DOHH2 (cell line): ENCODE results near the gene CYTH4.

ENCODE experiments used
- H3F3A ChIP-seq: fragments of 200-600 bp; sonication (generic), shearing (Covaris generic); 2 replicates; pipeline ENCODE4 v1.6.0; 2016; ENCODE audit warnings: antibody characterized with exemption, mild to moderate bottlenecking; ENCODE audit not compliant: control insufficient read depth, insufficient read depth
- H3K27ac ChIP-seq: fragments of 200-600 bp; sonication (generic); 2 replicates; pipeline ENCODE4 v1.5.1; 2014; ENCODE audit warnings: low read depth, mild to moderate bottlenecking, low read length, moderate library complexity
- H3K27me3 ChIP-seq: fragments of 200-600 bp; sonication (generic); 2 replicates; pipeline ENCODE4 v1.6.1; 2014; ENCODE audit warnings: mild to moderate bottlenecking, low read length, mixed read lengths; ENCODE audit not compliant: control insufficient read depth
- H3K36me3 ChIP-seq: fragments of 200-600 bp; sonication (generic); 2 replicates; pipeline ENCODE4 v1.6.1; 2014; ENCODE audit warnings: mild to moderate bottlenecking, low read length, moderate library complexity, mixed read lengths; ENCODE audit not compliant: control insufficient read depth
- H3K4me1 ChIP-seq: fragments of 200-600 bp; sonication (generic); 2 replicates; pipeline ENCODE4 v1.6.1; 2014; ENCODE audit warnings: mild to moderate bottlenecking, low read length, mixed read lengths; ENCODE audit not compliant: control insufficient read depth
- H3K4me2 ChIP-seq: fragments of 200-600 bp; sonication (generic); 2 replicates; pipeline ENCODE4 v1.6.0; 2014; ENCODE audit warnings: mild to moderate bottlenecking, low read length, moderate library complexity
- H3K4me3 ChIP-seq: fragments of 200-600 bp; sonication (generic); 2 replicates; pipeline ENCODE4 v1.5.1; 2014; ENCODE audit warnings: mild to moderate bottlenecking, low read length, mixed read lengths
- H3K79me2 ChIP-seq: fragments of 200-600 bp; sonication (generic); 2 replicates; pipeline ENCODE4 v1.6.1; 2014; ENCODE audit warnings: mild to moderate bottlenecking, low read length, mixed read lengths; ENCODE audit not compliant: control insufficient read depth
- H3K9me2 ChIP-seq: fragments of 200-600 bp; sonication (generic); replicated peaks from 2 replicates; pipeline ENCODE4 v1.6.1; 2014; ENCODE audit warnings: mild to moderate bottlenecking, low read length, mixed read lengths; ENCODE audit not compliant: control insufficient read depth
- H3K9me3 ChIP-seq: fragments of 200-600 bp; sonication (generic); 2 replicates; pipeline ENCODE4 v1.6.1; 2014; ENCODE audit warnings: antibody characterized with exemption, low read length, mixed read lengths; ENCODE audit not compliant: control insufficient read depth, insufficient read depth
- H4K20me1 ChIP-seq: fragments of 200-600 bp; sonication (generic); 2 replicates; pipeline ENCODE4 v1.6.0; 2014; ENCODE audit warnings: low read depth, mild to moderate bottlenecking, antibody characterized with exemption, low read length, moderate library complexity; ENCODE audit not compliant: control insufficient read depth, insufficient read depth
- CTCF ChIP-seq: fragments of 200-600 bp; sonication (generic); IDR thresholded peaks from one replicate; pipeline ENCODE4 v1.5.1; 2014; ENCODE audit warnings: antibody characterized with exemption, mild to moderate bottlenecking, low read depth, low read length; ENCODE audit not compliant: poor library complexity, severe bottlenecking
- EZH2phosphoT487 ChIP-seq: fragments of 200-600 bp; sonication (generic); IDR thresholded peaks from 2 replicates; pipeline ENCODE4 v1.6.1; 2017; ENCODE audit warnings: borderline replicate concordance, mild to moderate bottlenecking, antibody characterized with exemption, low read length, moderate library complexity, mixed read lengths

The CYTH4 gene

GRCh38 chr22:37274380-37274862 is 7.9 kb upstream of the CYTH4 start:
- H3K27ac ChIP-seq = peak overlapping the region; percentile 66
- H3K4me1 ChIP-seq = peaks cover 81% of the 10 kb centered on the region
- H3K9me3 ChIP-seq = no peaks in the 10 kb centered on the region
- H3K79me2 ChIP-seq = no peaks in the 10 kb centered on the region
- H3K9me2 ChIP-seq = no peaks in the 10 kb centered on the region
- peak overlapping the region; percentile 63 for H3K4me2 ChIP-seq
- H3F3A ChIP-seq = peaks cover 9% of the 10 kb centered on the region
- H3K4me3 ChIP-seq = peak overlapping the region; percentile 39
- H3K36me3 ChIP-seq = no peaks in the 10 kb centered on the region
- no peaks in the 10 kb centered on the region for H3K27me3 ChIP-seq
- H4K20me1 ChIP-seq = no peaks in the 10 kb centered on the region
- no peak for TF ChIP-seq EZH2phosphoT487

GRCh38 chr22:37275134-37275533 is 7.2 kb upstream of the CYTH4 start:
- Histone ChIP-seq H3K9me3 (no peaks in the 10 kb centered on the region), H3K79me2 (no peaks in the 10 kb centered on the region), H4K20me1 (no peaks in the 10 kb centered on the region), H3K4me3 (peak overlapping the region; percentile 39), H3F3A (peaks cover 5% of the 10 kb centered on the region), H3K27ac (peak overlapping the region; percentile 66), H3K27me3 (no peaks in the 10 kb centered on the region), H3K4me1 (peaks cover 78% of the 10 kb centered on the region), H3K9me2 (no peaks in the 10 kb centered on the region), H3K4me2 (peak overlapping the region; percentile 63), H3K36me3 (no peaks in the 10 kb centered on the region)
- TF ChIP-seq EZH2phosphoT487 (no peak), CTCF (no peak)

GRCh38 chr22:37275622-37276021 is 6.7 kb upstream of the CYTH4 start:
- H3K27me3 ChIP-seq = no peaks in the 10 kb centered on the region
- H3K27ac ChIP-seq = no peak overlapping the region
- TF ChIP-seq EZH2phosphoT487 (no peak), CTCF (no peak)
- H3K36me3 ChIP-seq = no peaks in the 10 kb centered on the region
- H3K9me2 ChIP-seq = no peaks in the 10 kb centered on the region
- peaks cover 75% of the 10 kb centered on the region for H3K4me1 ChIP-seq
- no peaks in the 10 kb centered on the region for H4K20me1 ChIP-seq
- no peak overlapping the region for H3K4me3 ChIP-seq
- peaks cover 4% of the 10 kb centered on the region; the same call in 1 of the 2 replicates for H3F3A ChIP-seq
- no peaks in the 10 kb centered on the region for H3K79me2 ChIP-seq
- H3K4me2 ChIP-seq = peak overlapping the region; percentile 63; the same call in 1 of the 2 replicates
- no peaks in the 10 kb centered on the region for H3K9me3 ChIP-seq

GRCh38 chr22:37276776-37277175 is 5.5 kb upstream of the CYTH4 start:
- H3K79me2 ChIP-seq = no peaks in the 10 kb centered on the region
- no peak overlapping the region for H3K27ac ChIP-seq
- TF ChIP-seq EZH2phosphoT487 (no peak), CTCF (no peak)
- no peaks in the 10 kb centered on the region for H3K9me2 ChIP-seq
- H4K20me1 ChIP-seq = no peaks in the 10 kb centered on the region
- no peaks in the 10 kb centered on the region for H3K27me3 ChIP-seq
- H3K36me3 ChIP-seq = no peaks in the 10 kb centered on the region
- H3K9me3 ChIP-seq = no peaks in the 10 kb centered on the region
- H3K4me2 ChIP-seq = no peak overlapping the region
- no peak overlapping the region for H3K4me3 ChIP-seq
- peaks cover 72% of the 10 kb centered on the region for H3K4me1 ChIP-seq
- peaks cover 8% of the 10 kb centered on the region; the same call in 1 of the 2 replicates for H3F3A ChIP-seq
